Measurements from ENCODE around the gene ZSCAN23. TPM values are rescaled to one million over a fixed set of nuclear protein-coding genes. Genes with fewer than 3 reads are reported as not detected.

The ZSCAN23 gene
- total and polyA plus RNA-seq, 2 of the 8 experiments (the other 6 are each of a cell fraction or from before 2014, with no cell fraction given), result 0.74 to 5.3 TPM

DNA sequence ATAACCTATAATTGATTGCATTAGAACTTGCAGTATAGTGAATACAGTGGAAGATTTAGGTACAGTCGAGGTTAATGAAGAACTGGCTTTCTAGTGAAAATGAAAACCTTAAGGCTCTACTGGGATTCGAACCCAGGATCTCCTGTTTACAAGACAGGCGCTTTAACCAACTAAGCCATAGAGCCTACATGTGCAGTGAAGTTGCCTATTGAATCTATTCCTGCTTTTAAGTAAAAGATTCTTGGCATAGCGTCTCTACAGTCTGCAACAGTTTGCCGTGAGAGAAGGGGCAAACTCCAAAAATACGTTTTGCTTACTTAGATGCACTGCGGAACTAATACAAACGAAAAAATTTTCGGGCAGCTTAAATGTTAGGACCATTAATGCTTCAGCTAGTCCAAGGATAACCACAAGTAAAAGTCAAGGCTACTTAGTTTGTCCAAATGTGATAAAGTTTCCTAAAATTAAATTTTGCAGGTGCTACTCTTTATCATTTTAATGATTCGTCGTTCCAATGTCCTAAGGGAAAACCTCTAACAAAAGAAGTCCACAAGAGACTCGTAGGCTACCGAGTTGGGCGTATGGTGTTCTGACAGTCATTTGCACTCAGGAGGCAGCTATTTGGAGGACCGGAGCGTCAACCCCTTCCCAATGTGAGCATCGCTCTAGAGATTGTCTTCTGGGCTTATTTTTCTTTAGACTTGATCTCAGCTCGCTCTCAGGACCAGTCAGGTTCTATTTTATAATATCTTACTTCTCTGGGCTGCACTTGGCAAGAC is 31.3 kb upstream of the ZSCAN23 start:
- no peak overlapping the region for H3K23ac ChIP-seq (ENCODE audit: insufficient read length)
- H3K79me1 ChIP-seq (ENCODE audit: low read depth, low read length), result no peaks in the 10 kb centered on the region
- peaks cover 0 to 2% (median 0%) of the 10 kb centered on the region in 4 experiments; a peak in 1 of 7 replicates for H3K27me3 ChIP-seq (replicated peaks in 1 of 4; ENCODE audit: control insufficient read depth in 3 of 4, extremely low read depth in 1 of 4, insufficient read depth in 3 of 4, low read length in 3 of 4)
- no peak overlapping the region for H3K9ac ChIP-seq (replicated peaks in 1 of 4; ENCODE audit: extremely low read depth in 1 of 4, low read depth in 3 of 4, low read length in 3 of 4)
- no peak overlapping the region for H3K4ac ChIP-seq (replicated peaks; ENCODE audit: insufficient read length, low read depth, low read length)
- peak overlapping the region; percentile 54 to 60 for H3K4me2 ChIP-seq (ENCODE audit: insufficient read depth in 1 of 2, low read depth in 2 of 2, low read length in 2 of 2)
- H4K20me1 ChIP-seq (replicated peaks in 1 of 2; ENCODE audit: control insufficient read depth in 1 of 2, insufficient read depth in 2 of 2, low read length in 2 of 2), result no peaks in the 10 kb centered on the region
- CTCF ChIA-PET (ENCODE audit: partially characterized antibody), result interaction anchor here (0.6 to 1.7 kb wide), 4 partner anchors 20 to 369 kb away, joined by 3 to 5 read pairs (median 4); no protein-coding TSS in a partner anchor
- H2BK12ac ChIP-seq (ENCODE audit: low read depth, low read length), result no peak overlapping the region
- peak overlapping the region; percentile 24; the same call in 1 of the 2 replicates for H2AFZ ChIP-seq (ENCODE audit: low read length)
- POLR2A ChIA-PET (ENCODE audit: partially characterized antibody), result interaction anchor here (1.0 to 1.9 kb wide), 5 partner anchors 14 to 39 kb away, joined by 3 to 11 read pairs (median 5); partner anchors contain the start of gene ZSCAN23
- no peak overlapping the region for H2BK15ac ChIP-seq (ENCODE audit: low read length)
- WGBS, 2 experiments (ENCODE audit: extremely low coverage in 1 of 2, insufficient coverage in 1 of 2, insufficient read length in 1 of 2, insufficient replicate concordance in 2 of 2, low coverage in 1 of 2, low lambda C conversion rate in 2 of 2, missing lambda C conversion rate in 1 of 2), result 3% methylated on average over 18 of the region's 18 CpGs; no CpG with 5 or more reads in 1 of the 2 experiments
- no peak overlapping the region for H3K56ac ChIP-seq (replicated peaks; ENCODE audit: insufficient read length, low read depth, low read length)
- no peak overlapping the region for H2BK120ac ChIP-seq (replicated peaks; ENCODE audit: low read depth, low read length)
- H2BK5ac ChIP-seq (ENCODE audit: low read depth, low read length), result no peak overlapping the region
- no peak overlapping the region for H4K8ac ChIP-seq (ENCODE audit: extremely low read depth, insufficient read depth, low read length)
- peak; percentile 94 for FAIRE-seq
- H3K4me1 ChIP-seq (replicated peaks in 1 of 4; ENCODE audit: control insufficient read depth in 3 of 4, insufficient read depth in 4 of 4, low read length in 3 of 4), result no peaks in the 10 kb centered on the region
- H4K5ac ChIP-seq (ENCODE audit: insufficient read length, low read depth, low read length), result no peak overlapping the region
- no peaks in the 10 kb centered on the region for H3K9me3 ChIP-seq (ENCODE audit: insufficient read depth in 2 of 2, low read depth in 1 of 2, low read length in 1 of 2)
- no peak overlapping the region for H3K14ac ChIP-seq (ENCODE audit: insufficient read length)
- no peak overlapping the region for H3K27ac ChIP-seq (ENCODE audit: low read depth, low read length)
- H2AK5ac ChIP-seq (ENCODE audit: low read depth, low read length), result no peak overlapping the region
- peak; percentile 54 for DNase-seq (ENCODE audit: low read depth in 1 of 2, low spot score in 2 of 2)
- no peak overlapping the region for H4K91ac ChIP-seq (replicated peaks; ENCODE audit: insufficient read length, low read length)
- H3K23me2 ChIP-seq (ENCODE audit: low read depth, low read length), result peaks cover 3% of the 10 kb centered on the region; the same call in 1 of the 2 replicates
- H3K18ac ChIP-seq (ENCODE audit: extremely low read depth, low read length), result no peak overlapping the region
- H2BK20ac ChIP-seq (ENCODE audit: low read length), result no peak overlapping the region
- no peaks in the 10 kb centered on the region for H3K79me2 ChIP-seq (ENCODE audit: control insufficient read depth in 1 of 2, insufficient read depth in 2 of 2, low read length in 2 of 2)
- H3K4me3 ChIP-seq (ENCODE audit: extremely low read depth in 1 of 4, insufficient read depth in 2 of 4, low read depth in 3 of 4, low read length in 4 of 4), result peak overlapping the region; percentile 72 to 88 (median 77)
- no peaks in the 10 kb centered on the region for H3K36me3 ChIP-seq (ENCODE audit: control insufficient read depth in 2 of 4, insufficient read depth in 4 of 4, low read length in 3 of 4)
- TF ChIP-seq KDM5A (IDR thresholded peaks at IDR 0.05; ENCODE audit: low read length) (no peak), POU5F1 (IDR thresholded peaks at IDR 0.05; ENCODE audit: low read depth, low read length) (no peak), BRCA1 (IDR thresholded peaks at IDR 0.05; ENCODE audit: low read depth, low read length) (no peak), RXRA (IDR thresholded peaks at IDR 0.05; ENCODE audit: insufficient read depth, low read depth, low read length) (no peak), RNF2 (IDR thresholded peaks at IDR 0.05; ENCODE audit: borderline replicate concordance, low read depth, low read length, missing control alignments, poor library complexity, severe bottlenecking) (no peak), RFX5 (IDR thresholded peaks at IDR 0.05; ENCODE audit: borderline replicate concordance, low read depth, low read length) (no peak), PHF8 (conservative IDR thresholded peaks at IDR 0.05; ENCODE audit: low read depth, low read length) (no peak), EZH2 (IDR thresholded peaks at IDR 0.05; ENCODE audit: low read depth, low read length, severe bottlenecking) (no peak), SIN3A (conservative IDR thresholded peaks at IDR 0.05 in 1 of 2, IDR thresholded peaks at IDR 0.05 in 1 of 2; ENCODE audit: low read depth in 1 of 2, low read length in 2 of 2) (no peak), SIX5 (IDR thresholded peaks at IDR 0.05; ENCODE audit: low read depth, low read length) (no peak), EGR1 (IDR thresholded peaks at IDR 0.05; ENCODE audit: borderline replicate concordance, low read depth, low read length) (no peak), JUN (IDR thresholded peaks at IDR 0.05; ENCODE audit: low read depth, low read length) (no peak)

Data from H1 (cell line).